ENCODE measurements around the gene CLOCK. TPM values are rescaled to one million over a fixed set of nuclear protein-coding genes. Genes with fewer than 3 reads are reported as not detected.

CLOCK gene
- total RNA-seq, 1 donor from 2014 or later, result 26.1 TPM

DNA sequence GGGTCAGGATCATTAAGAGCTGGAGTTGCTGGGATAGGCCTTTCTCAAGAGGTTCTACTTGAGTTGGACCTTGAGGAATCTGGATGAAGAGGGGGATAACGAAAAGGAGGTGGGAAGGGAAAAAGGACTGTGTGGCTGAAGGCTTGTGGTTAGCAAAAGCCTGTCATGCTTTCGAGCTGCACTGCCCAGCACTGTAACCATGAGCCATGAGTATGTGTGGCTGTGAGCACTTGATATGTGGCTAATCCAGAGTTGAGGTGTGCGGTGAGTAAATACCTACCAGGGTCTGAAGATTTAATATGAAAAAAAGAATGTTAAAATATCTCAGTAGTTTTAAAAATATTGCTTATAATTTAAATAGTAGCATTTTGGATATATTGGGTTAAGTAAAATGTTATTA lies 139.6 kb downstream of the CLOCK start:
- DNase-seq (ENCODE audit: low spot score), result no peak
- H3K4me1 Mint-ChIP-seq (ENCODE audit: low read depth), result peaks cover 63% of the 10 kb centered on the region
- no peaks in the 10 kb centered on the region for H3K27me3 Mint-ChIP-seq (ENCODE audit: low read depth)
- peaks cover 31% of the 10 kb centered on the region for H3K36me3 Mint-ChIP-seq (ENCODE audit: low read depth)
- H3K9me3 Mint-ChIP-seq (ENCODE audit: low read depth), result no peaks in the 10 kb centered on the region
- H3K4me3 Mint-ChIP-seq (ENCODE audit: unreplicated experiment), result no peak overlapping the region
- H3K27ac Mint-ChIP-seq (ENCODE audit: unreplicated experiment), result peak overlapping the region; percentile 80
- no peak for TF ChIP-seq CTCF (IDR thresholded peaks at IDR 0.05)

DNA sequence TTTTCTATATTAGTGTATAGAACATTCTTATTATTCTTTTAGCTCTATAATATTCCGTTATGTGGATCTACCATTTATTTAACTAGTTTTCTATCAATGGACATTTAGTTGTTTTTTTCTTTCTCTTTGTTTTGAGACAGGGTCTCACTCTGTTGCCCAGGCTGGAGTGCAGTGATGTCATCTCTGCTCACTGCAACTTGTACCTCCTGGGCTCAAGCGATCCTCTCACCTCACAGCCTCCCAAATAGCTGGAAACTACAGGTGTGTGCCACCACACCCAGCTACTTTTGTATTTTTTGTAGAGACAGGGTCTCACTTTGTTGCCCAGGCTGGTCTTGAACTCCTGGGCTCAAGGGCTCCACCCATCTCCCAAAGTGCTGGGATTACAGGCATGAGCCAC lies 140.2 kb downstream of the CLOCK start:
- Mint-ChIP-seq H3K9me3 (ENCODE audit: low read depth) (no peaks in the 10 kb centered on the region), H3K36me3 (ENCODE audit: low read depth) (peaks cover 27% of the 10 kb centered on the region), H3K4me3 (ENCODE audit: unreplicated experiment) (no peak overlapping the region), H3K27ac (ENCODE audit: unreplicated experiment) (peak overlapping the region; percentile 80), H3K4me1 (ENCODE audit: low read depth) (peaks cover 59% of the 10 kb centered on the region), H3K27me3 (ENCODE audit: low read depth) (no peaks in the 10 kb centered on the region)
- TF ChIP-seq CTCF (IDR thresholded peaks at IDR 0.05), result no peak
- DNase-seq (ENCODE audit: low spot score), result no peak

DNA sequence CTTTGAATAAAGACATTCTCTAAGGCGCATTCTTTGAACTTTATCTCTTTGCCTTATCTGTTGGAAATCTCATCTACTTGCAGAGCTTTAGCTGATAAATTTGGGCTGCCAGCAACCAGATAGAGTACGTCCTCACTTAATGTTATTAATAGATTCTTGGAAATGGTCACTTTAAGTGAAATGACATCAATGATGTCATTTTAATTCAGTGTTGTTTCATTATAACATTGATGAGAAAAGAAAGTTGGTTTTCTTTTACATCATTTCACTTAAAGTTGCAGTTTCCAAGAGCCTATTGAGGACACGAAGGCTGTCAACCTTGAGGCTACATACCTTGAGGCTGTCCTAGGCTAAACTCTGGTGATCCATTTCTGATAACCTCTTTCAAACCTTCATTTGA lies 141.6 kb downstream of the CLOCK start:
- Mint-ChIP-seq H3K4me1 (ENCODE audit: low read depth) (peaks cover 66% of the 10 kb centered on the region), H3K4me3 (ENCODE audit: unreplicated experiment) (no peak overlapping the region), H3K9me3 (ENCODE audit: low read depth) (no peaks in the 10 kb centered on the region), H3K27ac (ENCODE audit: unreplicated experiment) (peak overlapping the region; percentile 77), H3K27me3 (ENCODE audit: low read depth) (no peaks in the 10 kb centered on the region), H3K36me3 (ENCODE audit: low read depth) (peaks cover 29% of the 10 kb centered on the region)
- DNase-seq (ENCODE audit: low spot score), result no peak
- TF ChIP-seq CTCF (IDR thresholded peaks at IDR 0.05), result no peak

GRCh38 chr4:55399581-55399980 lies 147.1 kb downstream of the CLOCK start:
- Mint-ChIP-seq H3K27me3 (ENCODE audit: low read depth) (no peaks in the 10 kb centered on the region), H3K4me1 (ENCODE audit: low read depth) (peaks cover 53% of the 10 kb centered on the region), H3K36me3 (ENCODE audit: low read depth) (peaks cover 21% of the 10 kb centered on the region), H3K9me3 (ENCODE audit: low read depth) (no peaks in the 10 kb centered on the region), H3K4me3 (ENCODE audit: unreplicated experiment) (peak overlapping the region; percentile 98), H3K27ac (ENCODE audit: unreplicated experiment) (peak overlapping the region; percentile 97)
- no peak for DNase-seq (ENCODE audit: low spot score)
- TF ChIP-seq CTCF (IDR thresholded peaks at IDR 0.05), result no peak

- Mint-ChIP-seq H3K9me3 (ENCODE audit: low read depth) (no peaks in the 10 kb centered on the region), H3K4me1 (ENCODE audit: low read depth) (peaks cover 56% of the 10 kb centered on the region), H3K27me3 (ENCODE audit: low read depth) (no peaks in the 10 kb centered on the region), H3K36me3 (ENCODE audit: low read depth) (peaks cover 20% of the 10 kb centered on the region), H3K27ac (ENCODE audit: unreplicated experiment) (peak overlapping the region; percentile 97), H3K4me3 (ENCODE audit: unreplicated experiment) (peak overlapping the region; percentile 98)
- TF ChIP-seq CTCF (IDR thresholded peaks at IDR 0.05), result no peak
- DNase-seq (ENCODE audit: low spot score), result no peak
These were observed 147.7 kb downstream of the CLOCK start for GRCh38 chr4:55398966-55399365.

Data from chondrocyte (in vitro differentiated cells).